Measurements from ENCODE around the gene MAML2.

- TF ChIP-seq ATF2 (CRISPR knock-in tag; IDR thresholded peaks at IDR 0.05) (no peak), POLR2G (IDR thresholded peaks at IDR 0.05; ENCODE audit: low read depth, low read length) (no peak), CTCF (IDR thresholded peaks at IDR 0.05 in 2 of 3, conservative IDR thresholded peaks at IDR 0.05 in 1 of 3; ENCODE audit: insufficient read depth in 2 of 3, low read depth in 1 of 3, low read length in 3 of 3) (no peak), MEIS2 (IDR thresholded peaks at IDR 0.05; ENCODE audit: partially characterized antibody) (no peak), ARID2 (IDR thresholded peaks at IDR 0.05) (no peak), ZKSCAN3 (CRISPR knock-in tag; IDR thresholded peaks at IDR 0.05) (no peak), CHD1 (IDR thresholded peaks at IDR 0.05; ENCODE audit: low read length) (no peak), POLR2AphosphoS5 (IDR thresholded peaks at IDR 0.05; ENCODE audit: control insufficient read depth, insufficient read depth, low read depth, low read length) (no peak), CEBPG (CRISPR knock-in tag; IDR thresholded peaks at IDR 0.05) (no peak), CEBPG (tag; conservative IDR thresholded peaks at IDR 0.05 in 1 of 2, IDR thresholded peaks at IDR 0.05 in 1 of 2) (no peak)
Measured at GRCh38 chr11:96280444-96280843, 62.6 kb downstream of the MAML2 start.

All from K562 (cell line).